ENCODE measurements around the gene GPR17.
A peak's percentile ranks its signal among the peaks of the same experiment; 100 is the strongest.

GPR17 gene

GRCh38 chr2:127630096-127630863, 15.7 kb upstream of the GPR17 start:
- no peak for DNase-seq

DNA sequence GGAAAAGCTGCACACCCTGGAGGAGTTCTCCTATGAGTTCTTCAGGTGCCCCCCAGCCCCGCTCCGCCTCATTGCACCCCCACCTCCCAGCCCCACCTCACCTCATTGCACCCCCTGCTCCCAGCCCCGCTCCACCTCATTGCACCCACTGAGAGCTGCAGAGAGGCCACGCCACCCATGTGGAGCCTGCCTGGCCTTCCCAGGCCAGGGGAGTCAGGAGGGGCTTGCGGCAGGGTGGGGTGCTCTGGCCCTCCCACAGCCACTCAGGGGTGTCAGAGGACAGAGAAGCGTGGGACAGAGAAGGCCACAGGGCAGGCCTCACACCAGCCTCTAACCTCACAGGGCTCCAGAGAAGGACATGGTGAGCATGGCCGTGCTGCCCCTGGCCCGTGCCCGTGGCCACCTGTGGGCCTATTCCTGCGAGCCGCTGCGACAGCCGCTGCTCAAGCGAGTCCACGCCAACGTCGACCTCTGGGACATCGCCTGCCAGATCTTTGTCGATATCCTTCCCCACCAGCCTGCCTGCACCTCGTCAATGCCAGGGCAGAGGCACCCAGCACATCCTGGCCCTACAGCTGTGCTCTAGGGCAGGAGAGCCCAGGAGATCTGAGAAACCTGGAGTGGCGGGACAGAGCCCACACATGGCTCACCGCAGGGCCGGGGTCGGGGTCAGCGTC, 15.0 kb upstream of the GPR17 start:
- no peak for DNase-seq

GRCh38 chr2:127631541-127631996, 14.4 kb upstream of the GPR17 start:
- DNase-seq, result no peak

- no peak for DNase-seq
These were observed 13.9 kb upstream of the GPR17 start for GRCh38 chr2:127631997-127632581.

DNA sequence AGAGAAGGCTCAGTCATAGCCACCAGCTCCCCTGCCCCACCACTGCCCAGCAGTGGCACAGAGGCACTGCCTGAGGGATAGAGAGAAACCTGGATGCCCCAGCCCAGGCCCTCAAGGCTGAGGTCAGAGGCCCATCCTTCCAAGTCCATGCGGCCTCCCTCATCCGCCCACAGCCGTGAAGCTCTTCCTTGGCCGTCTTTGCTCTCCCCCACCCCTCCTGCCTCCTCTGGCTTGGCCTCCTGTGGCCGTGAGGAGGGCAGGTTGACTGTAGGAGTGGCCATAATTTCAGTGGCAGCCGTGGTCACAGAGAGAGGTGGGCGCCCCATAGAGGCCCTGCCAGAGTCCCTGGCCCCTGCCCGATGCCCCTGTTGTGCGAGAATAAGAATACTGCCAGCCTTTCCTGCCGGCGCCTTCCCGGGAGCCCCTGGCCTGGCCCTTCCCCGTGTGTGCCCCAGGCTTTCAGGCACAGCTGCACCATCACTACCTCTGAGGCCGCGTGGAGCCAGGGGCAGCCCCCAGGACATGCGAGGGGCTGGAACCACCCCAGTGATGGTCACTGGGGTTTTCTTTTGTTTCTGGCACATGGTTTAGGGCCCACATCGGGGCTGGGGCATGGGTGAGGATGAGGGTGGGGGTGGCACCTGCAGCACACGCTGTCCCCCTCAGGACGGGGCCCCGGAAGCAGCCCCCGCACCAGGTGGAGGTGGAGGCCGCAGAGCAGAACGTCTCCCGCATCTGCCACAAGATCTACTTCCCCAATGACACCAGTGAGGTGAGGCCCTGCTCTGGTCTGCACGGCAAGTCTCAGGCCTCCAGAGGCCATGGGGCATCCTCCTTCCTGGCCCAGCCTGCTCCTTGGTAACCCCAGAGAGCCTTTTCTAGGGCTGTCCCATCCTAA, 13.1 kb upstream of the GPR17 start:
- DNase-seq, result no peak

DNA sequence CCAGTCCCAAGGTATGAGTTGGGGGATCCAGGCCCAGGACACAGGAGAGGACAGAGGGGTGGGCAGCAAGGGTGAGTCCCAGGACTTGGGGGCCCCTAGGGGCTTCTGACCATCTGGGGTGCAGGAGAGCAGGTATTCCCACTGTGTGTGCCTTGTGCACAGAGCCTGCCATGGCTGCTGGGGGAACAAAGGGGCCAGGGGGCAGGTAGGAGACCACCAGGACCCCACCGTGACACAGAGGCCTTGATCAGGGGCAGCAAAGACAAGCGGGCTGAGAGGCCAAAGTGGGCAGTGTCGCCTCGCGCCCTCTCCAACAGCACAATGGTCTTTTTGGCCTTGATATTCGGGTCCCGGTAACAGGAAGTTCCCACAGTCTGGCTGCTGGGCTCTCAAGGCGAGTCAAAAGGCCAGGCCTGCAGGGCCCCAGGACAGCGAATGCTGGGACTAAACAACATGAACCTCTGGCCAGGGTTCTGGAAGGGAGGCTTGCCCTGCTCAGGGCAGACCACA, 12.3 kb upstream of the GPR17 start:
- DNase-seq, result no peak

DNA sequence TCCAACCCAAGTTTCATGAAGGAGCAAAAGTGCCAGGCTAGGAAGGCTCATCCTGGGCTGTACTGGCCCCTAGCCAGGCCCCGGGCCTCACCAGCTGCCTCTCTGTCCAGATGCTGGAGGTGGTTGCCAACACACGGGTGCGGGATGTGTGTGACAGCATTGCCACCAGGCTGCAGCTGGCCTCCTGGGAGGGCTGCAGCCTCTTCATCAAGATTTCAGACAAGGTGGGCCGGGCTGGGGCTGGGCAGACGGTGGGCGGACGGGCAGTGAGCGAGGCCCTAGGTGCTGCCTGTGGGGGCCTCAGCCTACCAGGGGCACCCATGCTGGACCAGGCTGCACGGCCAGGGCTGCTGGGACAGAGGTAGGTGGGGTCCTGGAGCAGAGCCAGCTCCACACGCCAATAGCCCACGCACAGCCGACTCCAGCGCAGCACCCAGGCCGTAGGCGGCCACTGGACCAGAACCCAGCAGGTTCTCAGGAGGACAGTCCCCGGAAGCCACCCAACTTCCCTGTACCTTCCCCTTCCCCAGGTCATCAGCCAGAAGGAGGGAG, 11.8 kb upstream of the GPR17 start:
- DNase-seq, result no peak

GRCh38 chr2:127634626-127635379, 11.2 kb upstream of the GPR17 start:
- no peak for DNase-seq

DNA sequence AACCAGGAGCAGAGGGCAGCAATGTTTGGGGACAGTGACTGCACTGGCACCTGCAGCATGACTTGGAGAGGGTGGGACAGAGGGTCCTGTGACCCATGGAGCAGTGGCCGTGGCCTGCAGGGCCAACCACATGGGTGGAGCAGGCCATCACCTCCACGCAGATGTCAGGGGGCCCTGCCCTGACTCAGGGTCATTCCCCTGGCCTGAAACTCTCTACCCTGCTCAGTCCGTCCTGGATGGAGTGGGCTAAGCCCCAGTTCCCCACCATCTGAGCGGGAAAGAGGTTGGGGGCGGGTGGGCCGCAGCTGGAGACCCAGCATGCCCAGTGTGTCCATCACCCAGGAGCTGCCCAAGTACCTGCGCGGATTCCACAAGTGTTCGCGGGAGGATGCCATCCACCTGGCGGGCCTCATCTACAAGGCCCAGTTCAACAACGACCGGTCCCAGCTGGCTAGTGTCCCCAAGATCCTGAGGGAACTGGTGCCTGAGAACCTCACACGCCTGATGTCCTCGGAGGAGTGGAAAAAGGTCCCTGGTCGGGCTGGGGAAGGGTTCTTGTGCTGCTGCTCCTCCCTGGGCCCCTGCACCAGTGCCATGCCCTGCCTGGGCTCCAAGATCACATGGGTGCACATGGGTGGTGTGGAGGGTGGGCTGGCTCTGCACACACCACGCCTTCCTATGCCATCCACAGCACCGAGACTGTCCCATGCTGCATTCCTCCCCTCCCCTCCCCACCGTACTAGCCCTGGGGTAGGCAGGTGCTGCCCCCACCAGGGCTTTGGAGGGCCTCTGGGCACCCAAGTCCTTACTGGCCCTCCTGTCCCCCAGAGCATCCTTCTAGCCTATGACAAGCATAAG, 10.3 kb upstream of the GPR17 start:
- DNase-seq, result no peak

GRCh38 chr2:127636248-127637235, 9.4 kb upstream of the GPR17 start:
- DNase-seq, result no peak

DNA sequence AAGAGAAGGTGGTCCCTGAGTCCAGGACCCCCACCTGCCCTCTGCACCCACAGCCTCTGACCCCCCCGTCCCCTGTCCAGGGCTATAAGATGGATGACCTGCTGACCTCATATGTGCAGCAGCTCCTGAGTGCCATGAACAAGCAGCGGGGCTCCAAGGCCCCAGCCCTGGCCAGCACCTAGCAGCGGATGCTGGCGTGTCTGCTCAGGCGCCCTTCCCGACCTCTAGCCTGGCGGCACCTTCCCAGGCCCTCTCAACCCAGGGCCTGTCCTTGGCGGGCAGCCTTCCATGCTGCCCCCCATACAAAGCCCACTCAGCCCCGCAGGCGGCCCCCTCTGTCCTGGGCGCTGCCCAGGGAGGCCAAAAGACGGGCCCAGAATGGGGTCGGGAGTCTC, 8.7 kb upstream of the GPR17 start:
- DNase-seq, result no peak

DNA sequence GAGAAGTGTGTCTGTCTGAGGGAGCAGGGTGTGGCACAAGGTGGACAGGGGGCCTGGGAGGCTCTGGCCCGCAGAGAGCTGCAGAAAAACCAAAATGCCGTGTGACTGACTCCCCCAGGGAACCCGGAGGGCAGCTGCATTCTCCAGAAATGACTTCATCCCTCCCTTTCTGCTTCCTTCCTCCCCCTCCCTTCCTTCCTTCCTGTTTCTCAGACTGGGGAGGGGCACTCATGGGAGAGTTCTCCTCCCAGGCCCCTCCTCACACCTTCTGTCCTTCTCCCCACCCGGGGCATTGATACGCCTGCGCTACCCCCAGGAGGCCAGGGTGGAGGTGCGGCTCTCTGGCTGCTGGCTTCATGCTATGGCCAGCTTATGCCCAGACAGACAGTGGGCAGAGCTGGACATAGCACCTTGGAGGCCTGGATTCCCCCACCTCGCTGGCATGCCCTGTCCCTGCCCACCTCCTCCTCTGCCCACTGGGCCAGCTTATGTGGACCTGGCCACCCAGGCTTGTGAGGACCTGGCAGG, 8.2 kb upstream of the GPR17 start:
- DNase-seq, result no peak

- DNase-seq, result no peak
These were observed 7.4 kb upstream of the GPR17 start for GRCh38 chr2:127638361-127639110.

DNA sequence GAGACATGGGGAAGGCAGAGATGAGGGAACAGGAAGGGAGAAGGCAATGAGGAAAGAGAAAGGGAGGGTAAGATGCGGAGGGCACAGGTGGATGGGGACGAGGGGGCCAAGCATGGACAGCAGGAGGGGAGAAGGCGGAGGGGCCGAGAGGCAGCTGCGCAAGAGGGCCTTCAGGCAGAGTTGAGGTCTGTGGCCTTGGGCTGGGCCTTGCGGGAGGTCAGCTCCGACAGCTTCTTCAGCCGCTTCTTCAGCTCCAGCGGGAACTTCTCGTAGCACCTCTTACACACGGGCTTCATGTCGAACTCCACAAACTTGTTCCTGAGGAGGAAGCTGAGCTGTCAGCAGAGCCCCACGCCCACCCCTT, 6.9 kb upstream of the GPR17 start:
- no peak for DNase-seq

GRCh38 chr2:127640082-127641072, 5.6 kb upstream of the GPR17 start:
- peak; percentile 40 for DNase-seq

DNA sequence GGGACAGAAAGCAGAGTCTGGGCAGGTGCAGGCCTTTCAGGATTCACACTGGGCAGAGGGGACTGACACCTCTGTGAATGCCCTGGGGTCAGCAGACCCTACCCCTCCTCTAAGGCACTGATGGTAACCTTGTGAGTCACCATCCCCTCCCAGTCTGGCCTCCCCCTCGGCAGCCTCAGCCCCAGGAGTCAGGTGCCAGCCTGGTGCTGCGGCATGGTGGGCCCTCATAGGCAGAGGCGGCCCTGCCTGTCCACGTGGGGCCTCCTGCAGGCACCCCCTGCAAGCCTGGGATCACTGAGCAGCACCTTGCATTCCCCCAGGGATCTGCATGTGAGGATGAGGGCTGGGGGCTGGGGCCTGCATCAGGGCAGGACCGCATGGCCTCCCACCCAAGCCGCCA, 4.8 kb upstream of the GPR17 start:
- no peak for DNase-seq

DNA sequence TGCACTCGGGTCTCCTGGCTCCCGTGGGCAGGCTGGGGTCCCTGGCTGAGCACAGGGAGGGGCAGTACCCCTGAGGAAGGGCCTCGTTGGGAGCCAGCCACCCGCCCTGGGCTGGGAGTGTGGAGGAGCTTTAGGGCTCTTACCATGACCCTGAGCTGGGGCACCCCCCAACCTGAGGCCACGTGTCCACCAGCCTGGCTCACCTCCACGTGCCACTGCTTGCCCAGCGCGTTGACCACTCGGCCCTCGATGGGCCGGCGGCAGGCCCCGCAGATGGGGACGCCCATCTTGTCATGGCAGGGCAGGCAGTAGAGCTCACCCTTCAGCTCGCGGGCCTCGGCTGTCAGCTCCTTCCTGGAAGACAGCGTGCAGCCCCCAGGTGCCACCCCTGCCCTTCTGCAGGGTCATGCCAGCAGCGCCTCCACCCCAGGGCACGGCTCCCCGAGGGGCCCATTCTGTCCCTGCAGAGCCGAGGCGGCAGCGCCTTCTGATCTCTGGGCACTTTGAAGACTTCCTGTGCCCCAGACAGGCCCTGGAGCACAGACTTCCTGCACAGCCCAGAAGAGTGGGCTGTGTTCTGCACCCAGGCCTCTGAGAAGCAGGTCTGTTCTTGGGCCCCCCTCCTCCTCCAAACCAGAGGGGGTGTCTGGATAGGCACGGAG, 4.0 kb upstream of the GPR17 start:
- no peak for DNase-seq
